Endothelial cell of umbilical vein (primary cell): Measurements from ENCODE around the gene ASMTL. TPM values are rescaled to one million over a fixed set of nuclear protein-coding genes. Genes with fewer than 3 reads are reported as not detected.

ENCODE experiments used
- BruUV-seq: library from RNA; stranded (reverse); fragments of 400-500 nt; replicated peaks from 2 replicates; lab custom pipeline; 2021; lab: Mats Ljungman, UMichigan
- CTCF ChIA-PET: fragments of 300-600, 350-600 bp; sonication (Branson Sonifier 250); formaldehyde crosslinking; loops from one replicate; lab custom pipeline; 2021; ENCODE audit warnings: antibody characterized with exemption, inconsistent platforms; lab: Charles Lee
- POLR2A ChIA-PET: fragments of 300-600, 350-600 bp; sonication (Branson Sonifier 250); formaldehyde crosslinking; loops from one replicate; lab custom pipeline; 2021; ENCODE audit warnings: antibody characterized with exemption, inconsistent platforms; lab: Charles Lee
- DNase-seq: peaks from one replicate; pipeline ENCODE4 v3.0.0-alpha.2; 2011; ENCODE audit warnings: low read depth, low spot score
- FAIRE-seq: peaks from 2 replicates; lab custom pipeline; 2011; peaks lifted over from hg19 to GRCh38; lab: Jason Lieb, UNC
- H2AFZ ChIP-seq: 2 replicates; pipeline ENCODE4 v1.6.0; 2012; ENCODE audit warnings: low read depth, low read length, control low read depth, inconsistent platforms
- H3K27ac ChIP-seq: 2 replicates; pipeline ENCODE4 v1.5.1; 2011; ENCODE audit warnings: low read depth, mild to moderate bottlenecking, control low read depth, low read length, moderate library complexity; ENCODE audit not compliant: insufficient read depth
- H3K27me3 ChIP-seq, 2 experiments: 2 replicates each; pipeline versions ENCODE4 v1.6.0 to v1.6.1; 2011; ENCODE audit warnings: low read length in 2 of 2, mixed read lengths in 1 of 2; ENCODE audit not compliant: control insufficient read depth in 2 of 2, insufficient read depth in 2 of 2
- H3K36me3 ChIP-seq, 2 experiments: 2 replicates in 1 of 2; 3 replicates in 1 of 2; pipeline ENCODE4 v1.5.1; 2011; ENCODE audit warnings: low read length in 2 of 2, mild to moderate bottlenecking in 1 of 2, moderate library complexity in 1 of 2; ENCODE audit not compliant: control insufficient read depth in 2 of 2, insufficient read depth in 2 of 2; ENCODE audit errors: extremely low read depth in 1 of 2
- H3K4me1 ChIP-seq: 3 replicates; pipeline ENCODE4 v1.5.1; 2011; ENCODE audit warnings: mild to moderate bottlenecking, low read length; ENCODE audit not compliant: control insufficient read depth, insufficient read depth; ENCODE audit errors: extremely low read depth
- H3K4me2 ChIP-seq: 2 replicates; pipeline ENCODE4 v1.6.1; 2011; ENCODE audit warnings: low read length, control low read depth, mixed read lengths; ENCODE audit not compliant: insufficient read depth
- H3K4me3 ChIP-seq, 3 experiments: fragments of 200-600 bp in 1 of 3; sonication (generic), shearing (Covaris generic) in 1 of 3; replicated peaks in 1 of 3; 2 replicates each; pipeline ENCODE4 v1.5.1; 2011 to 2016; ENCODE audit warnings: control low read depth in 3 of 3, low read length in 3 of 3, mild to moderate bottlenecking in 2 of 3, inconsistent platforms in 1 of 3, low read depth in 1 of 3, moderate library complexity in 1 of 3; ENCODE audit not compliant: insufficient read depth in 1 of 3
- H3K79me2 ChIP-seq: 2 replicates; pipeline ENCODE4 v1.6.0; 2012; ENCODE audit warnings: low read length, inconsistent platforms; ENCODE audit not compliant: control insufficient read depth, insufficient read depth
- H3K9ac ChIP-seq: replicated peaks from 2 replicates; pipeline ENCODE3; 2011; ENCODE audit warnings: low read length, control low read depth; ENCODE audit not compliant: insufficient read depth; ENCODE audit errors: extremely low read depth
- H3K9me1 ChIP-seq: replicated peaks from 3 replicates; pipeline ENCODE4 v1.6.0; 2011; ENCODE audit warnings: mild to moderate bottlenecking, low read length; ENCODE audit not compliant: control insufficient read depth, insufficient read depth; ENCODE audit errors: extremely low read depth
- H3K9me3 ChIP-seq: replicated peaks from 2 replicates; pipeline ENCODE4 v1.5.1; 2012; ENCODE audit warnings: low read length, inconsistent platforms; ENCODE audit not compliant: control insufficient read depth, insufficient read depth
- H4K20me1 ChIP-seq: replicated peaks from 2 replicates; pipeline ENCODE3; 2011; ENCODE audit warnings: mild to moderate bottlenecking, low read length; ENCODE audit not compliant: control insufficient read depth, insufficient read depth; ENCODE audit errors: extremely low read depth
- CTCF ChIP-seq, 2 donors: IDR thresholded peaks; 1 replicate in 1 of 2; 2 replicates in 1 of 2; pipeline ENCODE4 v1.5.1; 2011; ENCODE audit warnings: low read length in 2 of 2, mild to moderate bottlenecking in 2 of 2, moderate library complexity in 2 of 2, control low read depth in 1 of 2, inconsistent platforms in 1 of 2, low read depth in 1 of 2; ENCODE audit not compliant: insufficient read depth in 1 of 2; ENCODE audit errors: extremely low read depth in 1 of 2
- EZH2 ChIP-seq: IDR thresholded peaks from 2 replicates; pipeline ENCODE4 v1.6.1; 2012; ENCODE audit warnings: borderline replicate concordance, low read depth, mild to moderate bottlenecking, moderate library complexity, low read length, inconsistent platforms; ENCODE audit not compliant: severe bottlenecking
- FOS ChIP-seq: IDR thresholded peaks from 2 replicates; pipeline ENCODE4 v1.6.1; 2011; ENCODE audit warnings: mild to moderate bottlenecking, low read length, moderate library complexity, borderline replicate concordance; ENCODE audit not compliant: insufficient read depth
- GATA2 ChIP-seq: IDR thresholded peaks from 2 replicates; pipeline ENCODE4 v1.7.0; 2011; ENCODE audit warnings: low read depth, mild to moderate bottlenecking, moderate library complexity, mixed read lengths, low read length; ENCODE audit not compliant: insufficient read length, insufficient read depth
- JUN ChIP-seq: IDR thresholded peaks from 2 replicates; pipeline ENCODE4 v1.6.1; 2011; ENCODE audit warnings: borderline replicate concordance, low read depth; ENCODE audit not compliant: insufficient read length, insufficient read depth
- MAX ChIP-seq: IDR thresholded peaks from 2 replicates; pipeline ENCODE4 v1.6.1; 2011; ENCODE audit not compliant: insufficient read depth, insufficient read length
- MYC ChIP-seq: IDR thresholded peaks from one replicate; pipeline ENCODE4 v1.6.1; 2011; ENCODE audit warnings: mild to moderate bottlenecking, low read depth, low read length
- POLR2A ChIP-seq: IDR thresholded peaks from 2 replicates; pipeline ENCODE4 v1.6.1; 2012; ENCODE audit warnings: low read depth, mild to moderate bottlenecking, control low read depth, low read length
- POLR2AphosphoS5 ChIP-seq: IDR thresholded peaks from 2 replicates; pipeline ENCODE4 v1.6.1; 2012; ENCODE audit warnings: low read depth, mild to moderate bottlenecking, control low read depth, low read length, moderate library complexity; ENCODE audit not compliant: insufficient read depth
- dilution Hi-C: fragments of 300-500 bp; cut with MboI; formaldehyde crosslinking; loops from one replicate; pipeline ENCODE4 v1.15.0; 2019; ENCODE audit warnings: low sequenced_read_pairs; ENCODE audit not compliant: extremely low pct_ligation_motif_present
- intact Hi-C: fragments of 100-400 bp; cut with micrococcal nuclease; formaldehyde crosslinking; loops from one replicate; pipeline ENCODE4 v1.10.0; 2022
- polyA plus RNA-seq, 4 experiments: library from polyadenylated mRNA; depleted of rRNA in 3 of 4; stranded (reverse) in 3 of 4; unstranded in 1 of 4; fragments of >200 nt; gene quantifications; 2 replicates each; pipeline versions ENCODE4 v1.2.1 to v1.2.3, GENCODE V29; 2011 to 2012; ENCODE audit warnings: missing spikeins in 1 of 4
- total RNA-seq: library from RNA; stranded (reverse); gene quantifications from 2 replicates; pipeline ENCODE4 v1.2.3, GENCODE V29; 2021

The ASMTL gene
- total and polyA plus RNA-seq, 2 donors (not counting 3 experiments of a cell fraction or from before 2014, with no cell fraction given) = 27.1 to 29.9 TPM

- Histone ChIP-seq H3K9me3 (no peaks in the 10 kb centered on the region), H3K4me2 (no peak overlapping the region), H3K4me1 (peaks cover 3% of the 10 kb centered on the region), H2AFZ (no peak overlapping the region), H3K4me3 (no peak overlapping the region), H3K9me1 (no peaks in the 10 kb centered on the region), H3K79me2 (peaks cover 4% of the 10 kb centered on the region), H3K27me3 (no peaks in the 10 kb centered on the region), H4K20me1 (no peaks in the 10 kb centered on the region), H3K27ac (no peak overlapping the region), H3K9ac (no peak overlapping the region), H3K36me3 (peaks cover 0 to 7% of the 10 kb centered on the region in 2 experiments)
- ChIA-PET POLR2A (no interaction called here), CTCF (no interaction called here)
- no peak for DNase-seq
- BruUV-seq = no TSS peak
- dilution Hi-C loops = no loop called here
- no peak for FAIRE-seq
- no peak for TF ChIP-seq FOS
- intact Hi-C loops = no loop called here
Observed at GRCh38 chrX:1397441-1398270, 55.1 kb downstream of the ASMTL start.

- dilution Hi-C loops = no loop called here
- BruUV-seq = no TSS peak
- no peak overlapping the region for H3K27ac ChIP-seq
Observed at GRCh38 chrX:1397001-1397400, 55.7 kb downstream of the ASMTL start.

More at GRCh38 chrX:1397001-1397400, 55.7 kb downstream of the ASMTL start:
- no peaks in the 10 kb centered on the region for H3K9me1 ChIP-seq
- no peak overlapping the region for H3K4me3 ChIP-seq
- H3K27me3 ChIP-seq = no peaks in the 10 kb centered on the region
- H3K4me2 ChIP-seq = no peak overlapping the region
- ChIA-PET CTCF (no interaction called here), POLR2A (no interaction called here)
- no peaks in the 10 kb centered on the region for H4K20me1 ChIP-seq
- H2AFZ ChIP-seq = no peak overlapping the region
- H3K79me2 ChIP-seq = peaks cover 4% of the 10 kb centered on the region
- H3K4me1 ChIP-seq = peaks cover 3% of the 10 kb centered on the region
- FAIRE-seq (no peak), DNase-seq (no peak)
- no peak for TF ChIP-seq MYC
- TF ChIP-seq EZH2 = no peak
- no peak for TF ChIP-seq POLR2A
- TF ChIP-seq MAX = no peak
- TF ChIP-seq GATA2 = no peak
- no peak for TF ChIP-seq JUN
- no peak for TF ChIP-seq CTCF (IDR thresholded peaks at IDR 0.05; ENCODE audit: extremely low read depth in 1 of 2, insufficient read depth in 1 of 2, low read depth in 1 of 2, low read length in 2 of 2)
- no peak for TF ChIP-seq POLR2AphosphoS5
- TF ChIP-seq FOS = no peak
- H3K36me3 ChIP-seq = peaks cover 0 to 6% of the 10 kb centered on the region in 2 experiments
- H3K9ac ChIP-seq = no peak overlapping the region
- H3K9me3 ChIP-seq = no peaks in the 10 kb centered on the region
- intact Hi-C loops = no loop called here
